HEK293 (cell line): ENCODE data around the gene TMEM232.

Source experiments
- HOXD13 ChIP-seq: sonication (generic); formaldehyde crosslinking; IDR thresholded peaks from 2 replicates; pipeline ENCODE4 v1.8.0; 2022; ENCODE audit warnings: missing genetic modification reagents, borderline replicate concordance
- PRDM10 ChIP-seq: fragments of 450-650 bp; formaldehyde crosslinking; IDR thresholded peaks from 2 replicates; pipeline ENCODE4 v1.5.1; 2016; ENCODE audit warnings: missing biosample characterization, missing genetic modification characterization
- ZNF133 ChIP-seq: fragments of 450-650 bp; formaldehyde crosslinking; IDR thresholded peaks from 2 replicates; pipeline ENCODE4 v1.5.1; 2016; ENCODE audit warnings: missing biosample characterization, missing genetic modification characterization
- ZNF19 ChIP-seq: fragments of 450-650 bp; formaldehyde crosslinking; IDR thresholded peaks from 2 replicates; pipeline ENCODE4; 2016; ENCODE audit warnings: missing biosample characterization, missing genetic modification characterization, low read depth
- ZNF394 ChIP-seq: fragments of 450-650 bp; formaldehyde crosslinking; IDR thresholded peaks from 2 replicates; pipeline ENCODE4 v1.5.1; 2016; ENCODE audit warnings: missing biosample characterization, missing genetic modification characterization, mild to moderate bottlenecking, moderate library complexity, borderline replicate concordance
- ZNF416 ChIP-seq: fragments of 450-650 bp; formaldehyde crosslinking; IDR thresholded peaks from 2 replicates; pipeline ENCODE4 v1.5.1; 2016; ENCODE audit warnings: missing biosample characterization, missing genetic modification characterization

- TF ChIP-seq ZNF133 (no peak), PRDM10 (no peak), ZNF394 (tag by site-specific recombination) (no peak), ZNF416 (tag by site-specific recombination) (no peak), ZNF19 (tag by site-specific recombination) (no peak), HOXD13 (CRISPR knock-in tag) (no peak)
Measured at GRCh38 chr5:110572729-110573128, 153.7 kb downstream of the TMEM232 start.
